ENCODE data around the gene DSG4.

- TF ChIP-seq CTCF (IDR thresholded peaks at IDR 0.05; ENCODE audit: borderline replicate concordance, extremely low read depth, low read length, poor library complexity, severe bottlenecking) (no peak), EZH2 (IDR thresholded peaks at IDR 0.05; ENCODE audit: borderline replicate concordance, low read depth, low read length, severe bottlenecking) (no peak)
Observed at GRCh38 chr18:31403409-31403808, 26.8 kb downstream of the DSG4 start.
